WI38 (cell line): ENCODE measurements around the gene KICS2.

Experiments used
- H3K4me3 ChIP-seq: 2 replicates; pipeline ENCODE4 v1.5.1; 2011; ENCODE audit warnings: low read depth, mild to moderate bottlenecking, control low read depth, low read length
- CTCF ChIP-seq: IDR thresholded peaks from 2 replicates; pipeline ENCODE4 v1.5.1; 2012; ENCODE audit warnings: low read depth, mild to moderate bottlenecking, control low read depth, low read length

The KICS2 gene

GRCh38 chr12:64194333-64195149 lies 27.6 kb downstream of the KICS2 start:
- TF ChIP-seq CTCF: no peak
- H3K4me3 ChIP-seq: no peak overlapping the region

- TF ChIP-seq CTCF: no peak
- H3K4me3 ChIP-seq: no peak overlapping the region
Measured at GRCh38 chr12:64193931-64194330, 28.2 kb downstream of the KICS2 start.

DNA sequence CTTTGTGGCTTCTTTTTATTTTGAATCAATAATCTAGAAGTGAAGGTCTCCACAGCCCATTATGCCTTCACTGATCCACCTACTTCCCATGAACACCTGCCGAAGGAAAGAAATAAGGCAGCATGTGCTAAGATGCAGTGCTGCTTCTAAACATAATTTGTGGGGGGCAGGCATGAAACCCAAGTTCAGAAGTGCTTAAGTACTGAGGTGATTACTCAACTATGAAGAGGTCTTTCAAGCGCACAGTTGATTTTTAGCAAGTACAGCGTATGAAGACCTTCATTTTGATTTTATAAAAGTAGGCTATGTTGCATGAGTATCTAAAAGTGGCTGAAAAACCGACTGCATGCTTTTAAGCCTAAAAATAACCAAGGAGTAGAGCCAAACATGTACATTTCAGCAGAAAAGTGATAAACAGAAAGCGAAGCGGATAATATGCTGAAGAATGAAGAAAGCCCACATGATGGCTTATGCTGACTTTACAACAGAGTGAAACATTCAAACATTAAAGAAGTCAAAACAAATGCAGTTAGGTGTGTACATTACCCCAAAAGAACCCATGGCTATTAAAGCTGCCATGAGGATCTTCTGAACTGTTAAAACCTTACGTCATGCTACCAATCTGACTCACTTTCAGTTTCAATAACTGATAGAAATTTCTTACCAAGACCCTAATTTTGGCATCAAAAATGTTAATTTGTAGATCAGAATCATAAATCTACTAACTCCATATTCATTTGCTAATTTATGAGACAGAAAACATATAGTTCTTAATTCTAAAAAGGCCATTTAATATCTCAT lies 29.3 kb downstream of the KICS2 start:
- no peak overlapping the region for H3K4me3 ChIP-seq
- no peak for TF ChIP-seq CTCF

DNA sequence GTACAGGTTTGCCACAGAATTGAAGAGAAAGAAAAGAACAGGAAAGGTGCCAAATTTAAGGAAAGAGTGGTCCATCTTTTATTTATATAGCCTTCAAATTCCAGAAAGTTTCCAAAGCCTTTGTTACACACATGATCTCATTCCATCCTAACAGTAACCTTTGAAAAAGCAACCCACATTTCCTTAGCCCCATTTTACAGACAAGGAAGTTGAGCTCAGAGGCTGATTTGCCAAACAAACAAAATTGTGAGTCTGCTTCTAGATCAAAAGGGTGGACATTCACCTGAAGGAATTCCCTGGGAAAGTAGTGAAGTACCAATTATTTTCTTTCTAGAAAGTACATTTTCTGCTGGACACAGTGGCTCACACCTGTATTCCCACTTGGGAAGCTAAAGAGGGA lies 32.0 kb downstream of the KICS2 start:
- no peak for TF ChIP-seq CTCF
- H3K4me3 ChIP-seq: no peak overlapping the region

DNA sequence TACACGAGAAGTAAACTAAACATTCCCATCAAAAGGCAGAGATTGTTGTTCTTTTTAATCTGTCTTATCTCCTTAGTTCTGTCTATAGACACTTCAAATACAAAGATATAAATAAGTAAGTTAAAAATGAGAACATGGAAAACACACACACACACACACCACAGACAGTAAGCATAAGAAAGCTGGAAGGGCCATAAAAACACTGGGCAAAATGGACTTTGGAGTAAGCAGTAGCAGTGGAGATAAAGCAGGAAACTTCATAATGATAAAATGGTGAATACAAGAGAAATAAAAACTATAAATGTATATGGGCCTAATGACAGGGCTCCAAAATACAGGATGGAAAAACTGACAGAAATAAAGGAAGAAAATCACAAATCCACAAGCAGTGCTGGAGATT lies 32.6 kb downstream of the KICS2 start:
- H3K4me3 ChIP-seq: no peak overlapping the region
- TF ChIP-seq CTCF: no peak

DNA sequence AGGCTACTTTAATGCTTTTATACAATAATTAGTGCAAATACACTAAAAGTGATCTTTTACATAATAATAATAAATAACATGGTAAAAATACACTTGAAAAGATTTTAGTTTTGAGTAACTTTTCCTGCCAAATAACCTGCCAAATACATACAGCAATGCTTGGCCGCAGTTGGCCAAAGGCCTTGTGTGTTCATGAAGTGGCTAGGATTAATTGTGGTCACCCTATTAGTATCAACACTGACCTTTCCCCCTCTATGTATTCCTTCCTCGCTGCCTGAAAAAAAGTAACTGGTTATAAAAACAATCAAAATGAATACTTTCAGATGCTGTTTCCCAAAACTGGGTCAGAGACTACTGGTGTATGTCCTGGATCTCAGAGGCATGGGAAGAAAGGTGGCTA lies 34.3 kb downstream of the KICS2 start:
- H3K4me3 ChIP-seq: no peak overlapping the region
- TF ChIP-seq CTCF: no peak

- no peak overlapping the region for H3K4me3 ChIP-seq
- no peak for TF ChIP-seq CTCF
Measured at GRCh38 chr12:64187370-64187769, 34.7 kb downstream of the KICS2 start.
